Measurements from ENCODE around the gene DPPA5.

GRCh38 chr6:73400656-73401055 lies 46.6 kb upstream of the DPPA5 start:
- TF ChIP-seq CTCF (IDR thresholded peaks at IDR 0.05) (no peak), ZFX (IDR thresholded peaks at IDR 0.05; ENCODE audit: borderline replicate concordance) (no peak)
